A549 (cell line): ENCODE measurements around the gene NAP1L1. TPM values are rescaled to one million over a fixed set of nuclear protein-coding genes. Genes with fewer than 3 reads are reported as not detected.

Source experiments
- ATAC-seq, 2 experiments: fragments of 200-7000 bp in 1 of 2; fragments of >200 bp in 1 of 2; cut with Nextera tagmentation in 1 of 2; cut with Tn5 transposase in 1 of 2; 3 replicates each; pipeline versions ENCODE4 v1.8.0 to v1.9.1; 2018 to 2020; ENCODE audit warnings: mild to moderate bottlenecking in 1 of 2, moderate library complexity in 1 of 2
- CTCF ChIA-PET: fragments of 300-600 bp; sonication (Branson Sonifier 250); formaldehyde crosslinking; extraction: SDS; loops from one replicate; lab custom pipeline; 2021; ENCODE audit warnings: antibody characterized with exemption, inconsistent platforms; lab: Yijun Ruan, JAX
- POLR2A ChIA-PET: fragments of 350-600 bp; formaldehyde crosslinking; extraction: SDS; loops from one replicate; lab custom pipeline; 2021; ENCODE audit warnings: antibody characterized with exemption, inconsistent platforms; lab: Yijun Ruan, JAX
- DNase-seq, 2 experiments: peaks; one replicate each; pipeline versions ENCODE4 v3.0.0 to v3.0.0-alpha.2; 2011 to 2016; ENCODE audit warnings: low read depth in 1 of 2, low spot score in 1 of 2
- FAIRE-seq: peaks from 2 replicates; lab custom pipeline; 2011; peaks lifted over from hg19 to GRCh38; lab: Jason Lieb, UNC
- H3K27ac ChIP-seq, 2 experiments: fragments of >200 bp; sonication (Bioruptor Twin); formaldehyde crosslinking; 3 replicates each; pipeline ENCODE4 v1.5.1; 2016 to 2017
- H3K4me1 ChIP-seq: fragments of >200 bp; sonication (Bioruptor Twin); formaldehyde crosslinking; 3 replicates; pipeline ENCODE4 v1.6.1; 2016
- H3K4me2 ChIP-seq: fragments of >200 bp; sonication (Bioruptor Twin); formaldehyde crosslinking; 3 replicates; pipeline ENCODE4 v1.6.1; 2016
- H3K4me3 ChIP-seq: fragments of >200 bp; sonication (Bioruptor Twin); formaldehyde crosslinking; 3 replicates; pipeline ENCODE4 v1.5.1; 2016
- H3K9me3 ChIP-seq: fragments of >200 bp; sonication (Bioruptor Twin); formaldehyde crosslinking; 3 replicates; pipeline ENCODE4 v1.6.1; 2016
- CBX2 ChIP-seq: fragments of 200-600 bp; sonication (generic); IDR thresholded peaks from 2 replicates; pipeline ENCODE4 v1.6.1; 2016; ENCODE audit warnings: low read depth, mild to moderate bottlenecking, borderline replicate concordance
- CBX8 ChIP-seq: fragments of 200-600 bp; sonication (generic); IDR thresholded peaks from 2 replicates; pipeline ENCODE4 v1.6.1; 2016
- CEBPB ChIP-seq, 2 experiments: fragments of >200 bp in 1 of 2; sonication (Bioruptor Twin) in 1 of 2; formaldehyde crosslinking in 1 of 2; IDR thresholded peaks; 2 replicates each; pipeline ENCODE4 v1.6.1; 2012 to 2016
- EHMT2 ChIP-seq: fragments of 200-600 bp; sonication (generic); IDR thresholded peaks from 2 replicates; pipeline ENCODE4 v1.6.1; 2016; ENCODE audit warnings: antibody characterized with exemption, low read depth, mild to moderate bottlenecking, moderate library complexity
- FOSB ChIP-seq: fragments of 250-450 bp; sonication (Bioruptor Pico); IDR thresholded peaks from 2 replicates; pipeline ENCODE4 v1.5.0; 2020; ENCODE audit warnings: mild to moderate bottlenecking, moderate library complexity
- FOSL2 ChIP-seq, 2 experiments: fragments of 450-650 bp in 1 of 2; fragments of >200 bp in 1 of 2; sonication (Bioruptor Twin) in 1 of 2; formaldehyde crosslinking; IDR thresholded peaks; 2 replicates each; pipeline versions ENCODE4 v1.5.0 to v1.6.1; 2016 to 2020; ENCODE audit warnings: mild to moderate bottlenecking in 1 of 2, moderate library complexity in 1 of 2
- FOXS1 ChIP-seq: fragments of 250-450 bp; sonication (Bioruptor Pico); IDR thresholded peaks from 2 replicates; pipeline ENCODE4 v1.5.0; 2020; ENCODE audit warnings: mild to moderate bottlenecking, moderate library complexity
- HDAC2 ChIP-seq: fragments of 200-600 bp; sonication (generic); IDR thresholded peaks from 2 replicates; pipeline ENCODE4 v1.6.1; 2016
- HOXB13 ChIP-seq: fragments of 250-450 bp; sonication (Bioruptor Pico); IDR thresholded peaks from 2 replicates; pipeline ENCODE4 v1.5.0; 2020; ENCODE audit warnings: low read depth, mild to moderate bottlenecking, moderate library complexity
- HOXB5 ChIP-seq: fragments of 250-450 bp; sonication (Bioruptor Pico); IDR thresholded peaks from 2 replicates; pipeline ENCODE4 v1.5.0; 2020; ENCODE audit warnings: mild to moderate bottlenecking, moderate library complexity
- JUNB ChIP-seq: fragments of >200 bp; sonication (Bioruptor Twin); formaldehyde crosslinking; IDR thresholded peaks from 2 replicates; pipeline ENCODE4 v1.6.1; 2016
- MAZ ChIP-seq: fragments of 150-350 bp; IDR thresholded peaks from 2 replicates; pipeline ENCODE4 v1.6.1; 2014; ENCODE audit warnings: antibody characterized with exemption, low read depth, low read length, borderline replicate concordance
- NFE2L2 ChIP-seq: fragments of 150-350 bp; conservative IDR thresholded peaks from 2 replicates; pipeline ENCODE4 v1.6.1; 2014; ENCODE audit warnings: low read length
- NPAS2 ChIP-seq: fragments of 250-450 bp; sonication (Bioruptor Pico); IDR thresholded peaks from 2 replicates; pipeline ENCODE4 v1.8.0; 2022; ENCODE audit warnings: mild to moderate bottlenecking, moderate library complexity, borderline replicate concordance
- NR3C1 ChIP-seq: fragments of >200 bp; sonication (Bioruptor Twin); formaldehyde crosslinking; IDR thresholded peaks from 3 replicates; pipeline ENCODE4 v1.6.1; 2017
- PHF8 ChIP-seq: fragments of 200-600 bp; sonication (generic); IDR thresholded peaks from 2 replicates; pipeline ENCODE4 v1.6.1; 2016; ENCODE audit warnings: low read depth, mild to moderate bottlenecking, antibody characterized with exemption, moderate library complexity, borderline replicate concordance
- POLR2A ChIP-seq: IDR thresholded peaks from 2 replicates; pipeline ENCODE4 v1.6.1; 2012; ENCODE audit warnings: mild to moderate bottlenecking, low read length
- POLR2AphosphoS2 ChIP-seq: conservative IDR thresholded peaks from 2 replicates; pipeline ENCODE4 v1.6.1; 2012; ENCODE audit warnings: low read length, improper control_type of control experiment, inconsistent platforms
- RCOR1 ChIP-seq: fragments of 150-350 bp; IDR thresholded peaks from 2 replicates; pipeline ENCODE4 v1.6.1; 2014; ENCODE audit warnings: antibody characterized with exemption, low read length, low read depth
- RNF2 ChIP-seq: fragments of 200-600 bp; sonication (generic); IDR thresholded peaks from 2 replicates; pipeline ENCODE4 v1.6.1; 2016; ENCODE audit warnings: low read depth, mild to moderate bottlenecking, antibody characterized with exemption, moderate library complexity, borderline replicate concordance
- TFCP2L1 ChIP-seq: fragments of 250-450 bp; sonication (Bioruptor Pico); IDR thresholded peaks from 2 replicates; pipeline ENCODE4 v1.5.0; 2021; ENCODE audit warnings: mild to moderate bottlenecking
- TP53 ChIP-seq: fragments of 250-450 bp; sonication (Bioruptor Pico); IDR thresholded peaks from 2 replicates; pipeline ENCODE4 v1.5.0; 2021; ENCODE audit warnings: mild to moderate bottlenecking, moderate library complexity
- ZFP36 ChIP-seq: fragments of 450-650 bp; IDR thresholded peaks from 2 replicates; pipeline ENCODE4 v1.6.1; 2014; ENCODE audit warnings: borderline replicate concordance; ENCODE audit not compliant: partially characterized antibody
- ZSCAN20 ChIP-seq: fragments of 250-450 bp; sonication (Bioruptor Pico); IDR thresholded peaks from 2 replicates; pipeline ENCODE4 v1.8.0; 2022; ENCODE audit warnings: mild to moderate bottlenecking, moderate library complexity
- WGBS: methylation state at CpG from one replicate; pipeline ENCODE4 v1.1.6; 2017; ENCODE audit errors: missing lambda C conversion rate; 5-methylcytosine and 5-hydroxymethylcytosine counted together
- polyA plus RNA-seq, 4 experiments: library from polyadenylated mRNA; depleted of rRNA in 3 of 4; stranded (reverse); fragments of >200 nt; fragmentation: RNase III in 1 of 4; extraction: RNeasy Plus Mini Kit Qiagen cat#74134 plus additional on column Dnase treatment in 1 of 4; gene quantifications; 2 replicates in 3 of 4; 3 replicates in 1 of 4; pipeline ENCODE4 v1.2.3, GENCODE V29; 2011 to 2017
- TF ChIP-seq, protein P1 (sequence below): IDR thresholded peaks from 2 replicates; pipeline ENCODE4 v1.6.1; 2012; ENCODE audit warnings: low read depth, borderline replicate concordance
- TF ChIP-seq, protein P2 (sequence below): fragments of 250-450 bp; sonication (Bioruptor Pico); IDR thresholded peaks from 2 replicates; pipeline ENCODE4 v1.5.0; 2020; ENCODE audit warnings: low read depth, mild to moderate bottlenecking, moderate library complexity
- TF ChIP-seq, protein P3 (sequence below): fragments of >200 bp; sonication (Bioruptor Twin); formaldehyde crosslinking; IDR thresholded peaks from 2 replicates; pipeline ENCODE4 v1.6.1; 2016
- TF ChIP-seq, protein P4 (sequence below): fragments of >200 bp; sonication (Bioruptor Twin); formaldehyde crosslinking; IDR thresholded peaks from 3 replicates; pipeline ENCODE4 v1.5.1; 2016

NAP1L1 gene
- polyA plus RNA-seq, 2 of the 4 experiments (the other 2 are of a cell fraction), result 709 to 943 TPM

DNA sequence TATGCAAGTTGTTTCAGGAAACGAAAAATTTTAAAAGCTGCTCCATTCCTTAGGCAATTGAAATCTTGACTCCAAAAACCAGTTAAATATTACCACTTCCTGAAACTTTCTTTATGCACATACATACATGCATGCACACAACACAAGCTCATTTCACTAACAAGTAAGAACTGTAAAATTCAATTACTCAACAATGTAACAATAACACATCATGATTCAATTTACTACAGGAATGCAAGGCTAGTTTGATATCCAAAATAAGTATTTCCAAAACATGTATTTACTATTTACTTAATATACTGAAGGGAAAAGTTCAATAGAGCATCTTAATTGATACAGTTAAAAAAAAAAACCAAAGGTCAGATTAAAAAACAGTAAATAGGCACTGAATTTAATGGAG, 19.6 kb downstream of the NAP1L1 start (continued):
- TF ChIP-seq, protein P1, sequence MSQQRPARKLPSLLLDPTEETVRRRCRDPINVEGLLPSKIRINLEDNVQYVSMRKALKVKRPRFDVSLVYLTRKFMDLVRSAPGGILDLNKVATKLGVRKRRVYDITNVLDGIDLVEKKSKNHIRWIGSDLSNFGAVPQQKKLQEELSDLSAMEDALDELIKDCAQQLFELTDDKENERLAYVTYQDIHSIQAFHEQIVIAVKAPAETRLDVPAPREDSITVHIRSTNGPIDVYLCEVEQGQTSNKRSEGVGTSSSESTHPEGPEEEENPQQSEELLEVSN, result no peak
- TF ChIP-seq HDAC2, result no peak
- TF ChIP-seq HOXB13 (CRISPR knock-in tag), result no peak
- TF ChIP-seq FOSL2 (IDR thresholded peaks at IDR 0.05), result no peak
- no peak for TF ChIP-seq FOSL2 (CRISPR knock-in tag; IDR thresholded peaks at IDR 0.05)
- no peak for TF ChIP-seq ZSCAN20 (CRISPR knock-in tag)

DNA sequence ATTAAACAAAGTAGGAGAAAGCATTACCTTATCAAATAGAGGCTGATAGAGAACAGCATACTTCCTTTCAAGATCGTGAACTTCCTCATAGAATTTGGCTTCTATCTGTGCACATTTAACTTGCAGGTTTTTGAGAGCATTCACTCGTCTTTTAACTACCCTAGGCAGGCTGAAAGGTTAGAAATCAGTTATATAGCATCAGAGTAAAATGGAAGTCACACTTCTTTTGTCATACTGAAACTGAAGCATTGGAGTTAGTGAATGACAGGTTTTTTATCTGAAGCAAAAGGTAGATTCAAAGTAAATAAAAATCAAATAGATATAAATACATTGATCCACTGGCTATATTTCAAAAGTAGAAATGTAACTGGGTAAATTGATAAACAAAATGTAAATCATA, 24.4 kb downstream of the NAP1L1 start:
- ChIA-PET CTCF (interaction anchor here (1.4 kb wide), 1 partner anchor 10 kb away, joined by 4 read pairs; no protein-coding TSS in a partner anchor), POLR2A (no interaction called here)
- H3K4me2 ChIP-seq, result no peak overlapping the region
- WGBS, result 34% methylated on average over 2 of the region's 2 CpGs
- no peak overlapping the region for H3K4me3 ChIP-seq
- ATAC-seq, result no peak
- no peak overlapping the region for H3K27ac ChIP-seq
- TF ChIP-seq RNF2 (no peak), FOSL2 (IDR thresholded peaks at IDR 0.05) (no peak), FOSL2 (CRISPR knock-in tag; IDR thresholded peaks at IDR 0.05) (no peak), PHF8 (no peak), TP53 (CRISPR knock-in tag) (no peak), CBX2 (no peak), TFCP2L1 (no peak), NPAS2 (CRISPR knock-in tag) (no peak), NFE2L2 (no peak), ZFP36 (no peak), HOXB5 (CRISPR knock-in tag) (no peak), FOXS1 (CRISPR knock-in tag) (no peak), POLR2AphosphoS2 (no peak), POLR2A (no peak), NR3C1 (no peak)
- TF ChIP-seq, protein P2, sequence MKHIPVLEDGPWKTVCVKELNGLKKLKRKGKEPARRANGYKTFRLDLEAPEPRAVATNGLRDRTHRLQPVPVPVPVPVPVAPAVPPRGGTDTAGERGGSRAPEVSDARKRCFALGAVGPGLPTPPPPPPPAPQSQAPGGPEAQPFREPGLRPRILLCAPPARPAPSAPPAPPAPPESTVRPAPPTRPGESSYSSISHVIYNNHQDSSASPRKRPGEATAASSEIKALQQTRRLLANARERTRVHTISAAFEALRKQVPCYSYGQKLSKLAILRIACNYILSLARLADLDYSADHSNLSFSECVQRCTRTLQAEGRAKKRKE (CRISPR knock-in tag), result no peak
- DNase-seq, result no peak
- H3K4me1 ChIP-seq, result no peaks in the 10 kb centered on the region; the same call in 2 of the 3 replicates
- peaks cover 11% of the 10 kb centered on the region for H3K9me3 ChIP-seq
- no peak for FAIRE-seq

DNA sequence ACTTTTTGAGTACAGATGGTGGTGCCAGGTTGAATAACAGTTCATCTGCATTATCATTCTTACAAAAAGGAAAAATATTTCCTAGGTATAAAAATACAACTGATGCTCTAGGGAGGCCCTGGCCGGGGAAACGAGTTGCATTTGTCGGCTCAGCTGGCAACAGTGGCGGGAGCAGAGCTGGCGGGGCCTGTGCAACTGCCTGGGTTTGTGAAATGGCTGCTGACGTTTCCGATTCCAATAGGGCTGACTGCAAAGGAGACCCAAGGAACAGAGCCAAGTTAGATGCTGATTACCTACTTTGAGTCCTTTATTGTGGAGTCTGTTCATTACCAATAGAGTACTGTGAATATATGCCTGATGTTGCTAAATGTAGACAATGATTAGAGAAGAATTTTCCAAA, 27.2 kb downstream of the NAP1L1 start:
- no peak overlapping the region for H3K4me3 ChIP-seq
- POLR2A ChIA-PET, result no interaction called here
- 95% methylated on average over 7 of the region's 7 CpGs for WGBS
- no peak overlapping the region for H3K4me2 ChIP-seq
- DNase-seq, result no peak
- no peaks in the 10 kb centered on the region for H3K9me3 ChIP-seq
- CTCF ChIA-PET, result interaction anchor here (1.3 kb wide), 1 partner anchor 291 kb away, joined by 3 read pairs; the partner anchor contains the start of gene BBS10
- no peak for FAIRE-seq
- TF ChIP-seq FOXS1 (CRISPR knock-in tag) (no peak), MAZ (no peak), JUNB (no peak), FOSB (CRISPR knock-in tag) (no peak), NPAS2 (CRISPR knock-in tag) (no peak), CBX2 (no peak), PHF8 (no peak), EHMT2 (no peak), CBX8 (no peak), ZSCAN20 (CRISPR knock-in tag) (no peak), RCOR1 (no peak), CEBPB (IDR thresholded peaks at IDR 0.05) (no peak)
- TF ChIP-seq, protein P3, sequence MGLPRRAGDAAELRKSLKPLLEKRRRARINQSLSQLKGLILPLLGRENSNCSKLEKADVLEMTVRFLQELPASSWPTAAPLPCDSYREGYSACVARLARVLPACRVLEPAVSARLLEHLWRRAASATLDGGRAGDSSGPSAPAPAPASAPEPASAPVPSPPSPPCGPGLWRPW, result no peak
- TF ChIP-seq, protein P2 (CRISPR knock-in tag), result no peak
- TF ChIP-seq, protein P4, sequence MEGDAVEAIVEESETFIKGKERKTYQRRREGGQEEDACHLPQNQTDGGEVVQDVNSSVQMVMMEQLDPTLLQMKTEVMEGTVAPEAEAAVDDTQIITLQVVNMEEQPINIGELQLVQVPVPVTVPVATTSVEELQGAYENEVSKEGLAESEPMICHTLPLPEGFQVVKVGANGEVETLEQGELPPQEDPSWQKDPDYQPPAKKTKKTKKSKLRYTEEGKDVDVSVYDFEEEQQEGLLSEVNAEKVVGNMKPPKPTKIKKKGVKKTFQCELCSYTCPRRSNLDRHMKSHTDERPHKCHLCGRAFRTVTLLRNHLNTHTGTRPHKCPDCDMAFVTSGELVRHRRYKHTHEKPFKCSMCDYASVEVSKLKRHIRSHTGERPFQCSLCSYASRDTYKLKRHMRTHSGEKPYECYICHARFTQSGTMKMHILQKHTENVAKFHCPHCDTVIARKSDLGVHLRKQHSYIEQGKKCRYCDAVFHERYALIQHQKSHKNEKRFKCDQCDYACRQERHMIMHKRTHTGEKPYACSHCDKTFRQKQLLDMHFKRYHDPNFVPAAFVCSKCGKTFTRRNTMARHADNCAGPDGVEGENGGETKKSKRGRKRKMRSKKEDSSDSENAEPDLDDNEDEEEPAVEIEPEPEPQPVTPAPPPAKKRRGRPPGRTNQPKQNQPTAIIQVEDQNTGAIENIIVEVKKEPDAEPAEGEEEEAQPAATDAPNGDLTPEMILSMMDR, result no peak
- H3K27ac ChIP-seq, result no peak overlapping the region
- H3K4me1 ChIP-seq, result peaks cover 6% of the 10 kb centered on the region; the same call in 2 of the 3 replicates
- no peak; a peak in 1 of 6 replicates for ATAC-seq
